Calu3 (cell line): ENCODE data around the gene ADGRL3. TPM values are rescaled to one million over a fixed set of nuclear protein-coding genes. Genes with fewer than 3 reads are reported as not detected.

Experiments
- BruUV-seq: library from RNA; stranded (reverse); fragments of 400-500 nt; replicated peaks from 2 replicates; lab custom pipeline; 2021; lab: Mats Ljungman, UMichigan
- CTCF ChIA-PET: fragments of 300-600 bp; sonication (Branson Sonifier 250); formaldehyde crosslinking; loops from one replicate; lab custom pipeline; 2022; ENCODE audit warnings: antibody characterized with exemption; lab: Charles Lee
- DNase-seq: peaks from one replicate; pipeline ENCODE4 v3.0.0; 2022
- H3K27ac Mint-ChIP-seq: one replicate; pipeline ENCODE4 v1.8.0; 2022; ENCODE audit warnings: mixed read lengths; ENCODE audit not compliant: unreplicated experiment
- H3K27me3 Mint-ChIP-seq: one replicate; pipeline ENCODE4 v1.8.0; 2022; ENCODE audit warnings: mixed read lengths; ENCODE audit not compliant: unreplicated experiment
- H3K36me3 Mint-ChIP-seq: one replicate; pipeline ENCODE4 v1.8.0; 2022; ENCODE audit warnings: mild to moderate bottlenecking, moderate library complexity, mixed read lengths; ENCODE audit not compliant: insufficient read depth, unreplicated experiment
- H3K4me1 Mint-ChIP-seq: one replicate; pipeline ENCODE4 v1.8.0; 2022; ENCODE audit warnings: mild to moderate bottlenecking, low read depth, mixed read lengths; ENCODE audit not compliant: unreplicated experiment
- H3K4me3 Mint-ChIP-seq: one replicate; pipeline ENCODE4 v1.8.0; 2022; ENCODE audit warnings: mild to moderate bottlenecking, low read depth, moderate library complexity, mixed read lengths; ENCODE audit not compliant: unreplicated experiment
- H3K9me3 Mint-ChIP-seq: one replicate; pipeline ENCODE4 v1.8.0; 2022; ENCODE audit warnings: low read depth, mixed read lengths; ENCODE audit not compliant: unreplicated experiment
- CTCF ChIP-seq: fragments of 200-600 bp; IDR thresholded peaks from one replicate; pipeline ENCODE4 v1.8.0; 2022; ENCODE audit warnings: antibody characterized with exemption; ENCODE audit not compliant: unreplicated experiment
- intact Hi-C: fragments of 100-400 bp; cut with micrococcal nuclease; formaldehyde crosslinking; loops from one replicate; pipeline ENCODE4 v1.10.0; 2022; ENCODE audit not compliant: unreplicated experiment
- total RNA-seq: library from RNA; stranded (reverse); gene quantifications from 2 replicates; pipeline ENCODE4 v1.2.3, GENCODE V29; 2022

The ADGRL3 gene
- total RNA-seq, 1 experiment from 2014 or later, result 0.66 TPM

- Mint-ChIP-seq H3K4me1 (no peaks in the 10 kb centered on the region), H3K4me3 (no peak overlapping the region), H3K36me3 (no peaks in the 10 kb centered on the region), H3K27me3 (no peaks in the 10 kb centered on the region), H3K27ac (no peak overlapping the region), H3K9me3 (no peaks in the 10 kb centered on the region)
- intact Hi-C loops, result no loop called here
- CTCF ChIA-PET, result no interaction called here
- BruUV-seq, result no TSS peak
- DNase-seq, result no peak
- no peak for TF ChIP-seq CTCF
These were observed 380.7 kb downstream of the ADGRL3 start for GRCh38 chr4:61580721-61581377.

GRCh38 chr4:61583696-61584095 is 383.6 kb downstream of the ADGRL3 start:
- Mint-ChIP-seq H3K36me3 (no peaks in the 10 kb centered on the region), H3K27ac (no peak overlapping the region), H3K9me3 (no peaks in the 10 kb centered on the region), H3K4me1 (no peaks in the 10 kb centered on the region), H3K27me3 (no peaks in the 10 kb centered on the region), H3K4me3 (no peak overlapping the region)
- TF ChIP-seq CTCF, result no peak
- intact Hi-C loops, result no loop called here
- CTCF ChIA-PET, result no interaction called here
- BruUV-seq, result no TSS peak
- no peak for DNase-seq

- no peaks in the 10 kb centered on the region for H3K9me3 Mint-ChIP-seq
- DNase-seq, result no peak
- CTCF ChIA-PET, result no interaction called here
- no peak overlapping the region for H3K4me3 Mint-ChIP-seq
- BruUV-seq, result no TSS peak
- H3K27ac Mint-ChIP-seq, result no peak overlapping the region
- no peaks in the 10 kb centered on the region for H3K27me3 Mint-ChIP-seq
- intact Hi-C loops, result no loop called here
- no peaks in the 10 kb centered on the region for H3K4me1 Mint-ChIP-seq
- no peak for TF ChIP-seq CTCF
- no peaks in the 10 kb centered on the region for H3K36me3 Mint-ChIP-seq
These were observed 388.7 kb downstream of the ADGRL3 start for GRCh38 chr4:61588621-61589402.

- DNase-seq, result no peak
- TF ChIP-seq CTCF, result no peak
- no peaks in the 10 kb centered on the region for H3K4me1 Mint-ChIP-seq
- BruUV-seq, result no TSS peak
- no peak overlapping the region for H3K27ac Mint-ChIP-seq
- no peaks in the 10 kb centered on the region for H3K36me3 Mint-ChIP-seq
- no peaks in the 10 kb centered on the region for H3K27me3 Mint-ChIP-seq
- H3K4me3 Mint-ChIP-seq, result no peak overlapping the region
- intact Hi-C loops, result no loop called here
- CTCF ChIA-PET, result no interaction called here
- no peaks in the 10 kb centered on the region for H3K9me3 Mint-ChIP-seq
These were observed 390.8 kb downstream of the ADGRL3 start for GRCh38 chr4:61590881-61591280.
